Caco-2 (cell line): ENCODE results near the gene NGEF. TPM values are rescaled to one million over a fixed set of nuclear protein-coding genes. Genes with fewer than 3 reads are reported as not detected.

ENCODE experiments used
- BruUV-seq: library from RNA; stranded (reverse); fragments of 400-500 nt; replicated peaks from 2 replicates; lab custom pipeline; 2021; lab: Mats Ljungman, UMichigan
- CTCF ChIA-PET: fragments of 300-600 bp; sonication (Branson Sonifier 250); formaldehyde crosslinking; loops from one replicate; lab custom pipeline; 2022; ENCODE audit warnings: antibody characterized with exemption; lab: Charles Lee
- POLR2A ChIA-PET: fragments of 300-600 bp; sonication (Branson Sonifier 250); formaldehyde crosslinking; loops from one replicate; lab custom pipeline; 2022; ENCODE audit warnings: antibody characterized with exemption; lab: Charles Lee
- DNase-seq, 2 experiments: peaks; one replicate each; pipeline versions ENCODE4 v3.0.0 to v3.0.0-alpha.2; 2020 to 2022
- H3K27me3 ChIP-seq: replicated peaks from 2 replicates; pipeline ENCODE4 v1.6.0; 2011; ENCODE audit warnings: low read length; ENCODE audit not compliant: control insufficient read depth, insufficient read depth
- H3K36me3 ChIP-seq: 2 replicates; pipeline ENCODE4 v1.5.1; 2011; ENCODE audit warnings: low read length; ENCODE audit not compliant: control insufficient read depth, insufficient read depth
- H3K4me1 ChIP-seq: fragments of 250-450 bp; sonication (Bioruptor Pico); 2 replicates; pipeline ENCODE4 v1.5.1; 2020; ENCODE audit warnings: mild to moderate bottlenecking
- H3K4me3 ChIP-seq: 2 replicates; pipeline ENCODE4 v1.5.1; 2011; ENCODE audit warnings: low read depth, mild to moderate bottlenecking, control low read depth, low read length
- H3K9me3 ChIP-seq: fragments of 250-450 bp; sonication (Bioruptor Pico); 2 replicates; pipeline ENCODE4 v1.5.1; 2020; ENCODE audit warnings: mild to moderate bottlenecking, moderate library complexity
- H3K27ac Mint-ChIP-seq: one replicate; pipeline ENCODE4 v1.8.0; 2022; ENCODE audit warnings: mixed read lengths; ENCODE audit not compliant: unreplicated experiment
- H3K27me3 Mint-ChIP-seq: one replicate; pipeline ENCODE4 v1.8.0; 2022; ENCODE audit warnings: mixed read lengths; ENCODE audit not compliant: insufficient read depth, unreplicated experiment
- H3K36me3 Mint-ChIP-seq: one replicate; pipeline ENCODE4 v1.8.0; 2022; ENCODE audit warnings: mild to moderate bottlenecking, mixed read lengths; ENCODE audit not compliant: insufficient read depth, unreplicated experiment
- H3K4me1 Mint-ChIP-seq: one replicate; pipeline ENCODE4 v1.8.0; 2022; ENCODE audit warnings: low read depth, mixed read lengths; ENCODE audit not compliant: unreplicated experiment
- H3K4me3 Mint-ChIP-seq: one replicate; pipeline ENCODE4 v1.8.0; 2022; ENCODE audit warnings: mild to moderate bottlenecking, moderate library complexity, mixed read lengths; ENCODE audit not compliant: unreplicated experiment
- H3K9me3 Mint-ChIP-seq: one replicate; pipeline ENCODE4 v1.8.0; 2022; ENCODE audit warnings: mixed read lengths; ENCODE audit not compliant: unreplicated experiment
- intact Hi-C: fragments of 100-400 bp; cut with micrococcal nuclease; formaldehyde crosslinking; loops from one replicate; pipeline ENCODE4 v1.10.0; 2022; ENCODE audit not compliant: unreplicated experiment
- total RNA-seq: library from RNA; stranded (reverse); gene quantifications from 2 replicates; pipeline ENCODE4 v1.2.3, GENCODE V29; 2022
- TF ChIP-seq, protein P1 (sequence below), 2 experiments: fragments of 200-600 bp in 1 of 2; IDR thresholded peaks; 1 replicate in 1 of 2; 2 replicates in 1 of 2; pipeline versions ENCODE4 v1.5.1 to v1.8.0; 2011 to 2022; ENCODE audit warnings: antibody characterized with exemption in 1 of 2, control low read depth in 1 of 2, inconsistent platforms in 1 of 2, low read depth in 1 of 2, low read length in 1 of 2, mild to moderate bottlenecking in 1 of 2, moderate library complexity in 1 of 2; ENCODE audit not compliant: insufficient read depth in 1 of 2, severe bottlenecking in 1 of 2, unreplicated experiment in 1 of 2

Gene NGEF
- total RNA-seq, 1 experiment from 2014 or later: 0.77 TPM

DNA sequence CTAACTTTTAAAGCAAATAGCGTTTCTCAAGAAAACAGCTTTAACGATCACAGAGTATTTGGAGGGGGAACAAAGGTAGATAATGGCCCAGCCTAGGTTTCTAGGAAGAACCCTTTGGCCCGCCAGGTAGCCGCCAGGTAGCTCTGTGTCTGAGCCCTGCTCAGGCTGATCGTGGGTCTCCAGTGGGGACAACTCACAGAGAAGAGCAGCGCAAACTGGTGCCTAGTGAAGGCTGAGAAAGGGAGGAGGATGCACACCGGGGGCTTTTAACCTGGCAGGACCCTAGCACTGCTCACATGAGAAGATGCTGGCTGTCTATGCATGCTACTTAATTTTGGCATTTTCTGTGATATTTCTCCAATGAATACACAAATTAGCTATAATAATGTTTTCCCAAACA, 5.8 kb downstream of the NGEF start:
- Mint-ChIP-seq H3K27me3 (peaks cover 13% of the 10 kb centered on the region), H3K27ac (no peak overlapping the region), H3K36me3 (no peaks in the 10 kb centered on the region), H3K4me3 (no peak overlapping the region), H3K9me3 (no peaks in the 10 kb centered on the region), H3K4me1 (no peaks in the 10 kb centered on the region)
- Histone ChIP-seq H3K9me3 (no peaks in the 10 kb centered on the region), H3K4me3 (no peak overlapping the region), H3K27me3 (no peaks in the 10 kb centered on the region), H3K36me3 (no peaks in the 10 kb centered on the region), H3K4me1 (no peaks in the 10 kb centered on the region)
- BruUV-seq: no TSS peak
- intact Hi-C loops: no loop called here
- TF ChIP-seq, protein P1, sequence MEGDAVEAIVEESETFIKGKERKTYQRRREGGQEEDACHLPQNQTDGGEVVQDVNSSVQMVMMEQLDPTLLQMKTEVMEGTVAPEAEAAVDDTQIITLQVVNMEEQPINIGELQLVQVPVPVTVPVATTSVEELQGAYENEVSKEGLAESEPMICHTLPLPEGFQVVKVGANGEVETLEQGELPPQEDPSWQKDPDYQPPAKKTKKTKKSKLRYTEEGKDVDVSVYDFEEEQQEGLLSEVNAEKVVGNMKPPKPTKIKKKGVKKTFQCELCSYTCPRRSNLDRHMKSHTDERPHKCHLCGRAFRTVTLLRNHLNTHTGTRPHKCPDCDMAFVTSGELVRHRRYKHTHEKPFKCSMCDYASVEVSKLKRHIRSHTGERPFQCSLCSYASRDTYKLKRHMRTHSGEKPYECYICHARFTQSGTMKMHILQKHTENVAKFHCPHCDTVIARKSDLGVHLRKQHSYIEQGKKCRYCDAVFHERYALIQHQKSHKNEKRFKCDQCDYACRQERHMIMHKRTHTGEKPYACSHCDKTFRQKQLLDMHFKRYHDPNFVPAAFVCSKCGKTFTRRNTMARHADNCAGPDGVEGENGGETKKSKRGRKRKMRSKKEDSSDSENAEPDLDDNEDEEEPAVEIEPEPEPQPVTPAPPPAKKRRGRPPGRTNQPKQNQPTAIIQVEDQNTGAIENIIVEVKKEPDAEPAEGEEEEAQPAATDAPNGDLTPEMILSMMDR (IDR thresholded peaks at IDR 0.05; ENCODE audit: insufficient read depth in 1 of 2, low read depth in 1 of 2, low read length in 1 of 2, severe bottlenecking in 1 of 2, unreplicated experiment in 1 of 2): no peak
- ChIA-PET CTCF (no interaction called here), POLR2A (no interaction called here)
- no peak for DNase-seq

DNA sequence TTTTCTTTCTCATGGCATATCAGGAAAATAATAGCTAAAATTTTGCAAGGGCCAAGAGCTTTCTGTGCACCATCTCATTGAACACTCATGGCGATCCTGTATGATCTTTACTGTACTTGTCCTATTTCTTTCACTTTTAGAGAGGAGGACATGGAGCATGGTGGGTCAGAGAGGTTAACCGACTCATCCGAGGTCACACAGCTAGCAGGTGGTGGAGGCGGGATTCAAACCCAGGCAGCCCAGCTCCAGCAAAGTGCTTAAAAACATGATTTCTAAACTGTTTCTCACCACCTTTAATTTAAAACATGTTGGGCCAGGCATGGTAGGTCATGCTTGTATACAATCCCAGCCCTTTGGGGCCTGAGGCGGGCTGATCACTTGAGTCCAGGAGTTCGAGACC, 6.4 kb downstream of the NGEF start:
- H3K4me1 Mint-ChIP-seq: no peaks in the 10 kb centered on the region
- H3K36me3 Mint-ChIP-seq: no peaks in the 10 kb centered on the region
- POLR2A ChIA-PET: no interaction called here
- intact Hi-C loops: no loop called here
- Histone ChIP-seq H3K27me3 (no peaks in the 10 kb centered on the region), H3K4me1 (no peaks in the 10 kb centered on the region), H3K36me3 (no peaks in the 10 kb centered on the region), H3K9me3 (no peaks in the 10 kb centered on the region), H3K4me3 (no peak overlapping the region)
- no peak overlapping the region for H3K4me3 Mint-ChIP-seq
- DNase-seq: no peak
- TF ChIP-seq, protein P1 (IDR thresholded peaks at IDR 0.05; ENCODE audit: insufficient read depth in 1 of 2, low read depth in 1 of 2, low read length in 1 of 2, severe bottlenecking in 1 of 2, unreplicated experiment in 1 of 2): no peak
- BruUV-seq: no TSS peak
- CTCF ChIA-PET: no interaction called here
- no peak overlapping the region for H3K27ac Mint-ChIP-seq
- no peaks in the 10 kb centered on the region for H3K9me3 Mint-ChIP-seq
- peaks cover 13% of the 10 kb centered on the region for H3K27me3 Mint-ChIP-seq

DNA sequence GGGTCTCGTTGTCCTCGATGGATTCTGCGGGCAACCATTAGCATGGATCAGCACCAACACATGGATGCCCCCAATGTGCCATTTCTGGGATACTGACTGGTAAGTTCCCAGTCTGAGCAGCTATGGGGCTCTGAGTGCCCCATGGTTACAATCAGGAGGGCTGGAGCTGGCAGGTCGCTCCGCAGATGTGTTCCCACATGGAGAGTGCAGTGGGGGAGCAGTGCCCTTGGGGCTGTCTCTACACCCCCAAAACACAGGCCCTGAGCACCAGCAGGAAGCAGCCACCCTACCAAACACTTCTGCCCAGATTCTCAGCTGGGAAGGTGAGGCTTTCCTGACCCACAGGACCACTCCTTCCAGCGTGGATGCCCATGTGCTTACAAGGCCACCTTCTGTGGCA, 8.0 kb downstream of the NGEF start:
- TF ChIP-seq, protein P1 (IDR thresholded peaks at IDR 0.05; ENCODE audit: insufficient read depth in 1 of 2, low read depth in 1 of 2, low read length in 1 of 2, severe bottlenecking in 1 of 2, unreplicated experiment in 1 of 2): no peak
- intact Hi-C loops: no loop called here
- Histone ChIP-seq H3K9me3 (no peaks in the 10 kb centered on the region), H3K27me3 (no peaks in the 10 kb centered on the region), H3K4me3 (no peak overlapping the region), H3K4me1 (no peaks in the 10 kb centered on the region), H3K36me3 (no peaks in the 10 kb centered on the region)
- Mint-ChIP-seq H3K36me3 (no peaks in the 10 kb centered on the region), H3K4me1 (no peaks in the 10 kb centered on the region), H3K4me3 (no peak overlapping the region), H3K27ac (no peak overlapping the region), H3K27me3 (peaks cover 13% of the 10 kb centered on the region), H3K9me3 (no peaks in the 10 kb centered on the region)
- POLR2A ChIA-PET: no interaction called here
- no peak for DNase-seq
- CTCF ChIA-PET: no interaction called here
- BruUV-seq: no TSS peak
